ENCODE data around the gene CREB5.

Gene CREB5

GRCh38 chr7:28872226-28872625 lies 459.9 kb downstream of the CREB5 start:
- FAIRE-seq: no peak

- no peak for FAIRE-seq
These were observed 461.0 kb downstream of the CREB5 start for GRCh38 chr7:28873365-28873764.

- FAIRE-seq: no peak
These were observed 461.7 kb downstream of the CREB5 start for GRCh38 chr7:28874001-28874400.

Measured in colon (tissue), 2 donors.